GM12891 (cell line): Measurements from ENCODE around the gene ARHGAP15.

Experiments
- PAX5 ChIP-seq: IDR thresholded peaks from 2 replicates; pipeline ENCODE4 v1.6.1; 2011; ENCODE audit warnings: low read length, moderate library complexity, mild to moderate bottlenecking; ENCODE audit not compliant: insufficient read depth, severe bottlenecking
- POLR2A ChIP-seq: IDR thresholded peaks from 2 replicates; pipeline ENCODE4 v1.6.1; 2011; ENCODE audit warnings: low read depth, low read length, control low read depth
- POLR2AphosphoS5 ChIP-seq: IDR thresholded peaks from 2 replicates; pipeline ENCODE4 v1.6.1; 2011; ENCODE audit warnings: low read depth, low read length, control low read depth
- POU2F2 ChIP-seq: IDR thresholded peaks from 2 replicates; pipeline ENCODE4 v1.6.1; 2011; ENCODE audit warnings: low read depth, mild to moderate bottlenecking, control low read depth, low read length, moderate library complexity
- TAF1 ChIP-seq: IDR thresholded peaks from 2 replicates; pipeline ENCODE4 v1.6.1; 2011; ENCODE audit warnings: low read depth, low read length, control low read depth

DNA sequence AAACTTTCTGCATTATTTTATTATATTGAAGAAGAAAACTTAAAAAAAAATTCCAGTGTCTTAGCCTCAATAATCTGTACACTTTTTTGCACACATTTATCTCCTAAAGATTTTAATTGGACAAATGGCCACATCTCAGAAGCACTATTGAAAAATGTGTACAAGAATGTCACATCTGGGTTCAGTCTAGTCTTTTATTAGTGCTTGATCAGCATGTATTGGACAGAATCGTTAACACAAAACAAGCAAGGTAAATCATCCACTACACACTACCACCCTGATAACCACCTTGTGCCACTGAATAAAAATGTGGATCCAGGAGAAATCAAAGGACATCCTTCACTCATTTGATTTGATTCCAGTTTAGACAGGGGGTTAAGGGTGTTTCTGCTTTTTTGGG, 554.8 kb downstream of the ARHGAP15 start:
- TF ChIP-seq POLR2A, result no peak
- TF ChIP-seq POLR2AphosphoS5, result no peak
- no peak for TF ChIP-seq TAF1
- no peak for TF ChIP-seq PAX5
- TF ChIP-seq POU2F2, result no peak
